ENCODE results near the gene NUDT8. TPM values are rescaled to one million over a fixed set of nuclear protein-coding genes. Genes with fewer than 3 reads are reported as not detected.

The NUDT8 gene
- total and polyA plus RNA-seq, 4 donors: 4.1 to 9.5 (median 5.7) TPM

GRCh38 chr11:67667490-67668191 is 37.9 kb upstream of the NUDT8 start:
- H3K4me3 ChIP-seq (ENCODE audit: low read length in 2 of 2): no peak overlapping the region
- no peaks in the 10 kb centered on the region for H3K4me1 ChIP-seq (ENCODE audit: control insufficient read depth in 1 of 2, insufficient read depth in 2 of 2, low read length in 2 of 2)
- ATAC-seq (ENCODE audit: low FRiP score) (no peak), DNase-seq (no peak)
- H3K27me3 ChIP-seq (ENCODE audit: control insufficient read depth in 1 of 2, insufficient read depth in 2 of 2, low read length in 1 of 2): no peaks in the 10 kb centered on the region
- H3K9me3 ChIP-seq (ENCODE audit: control insufficient read depth, low read length): no peaks in the 10 kb centered on the region
- intact Hi-C loops (cut with DNase I): no loop called here
- no peak overlapping the region for H3K27ac ChIP-seq (ENCODE audit: low read depth in 1 of 2, low read length in 2 of 2)
- no peaks in the 10 kb centered on the region for H3K36me3 ChIP-seq (ENCODE audit: control insufficient read depth in 1 of 2, insufficient read depth in 2 of 2, low read length in 1 of 2)
- WGBS, 2 donors: 78 to 81% methylated on average over 25 to 26 of the region's 26 CpGs

- DNase-seq (no peak), ATAC-seq (ENCODE audit: low FRiP score) (no peak)
- no peak overlapping the region for H3K27ac ChIP-seq (ENCODE audit: low read depth in 1 of 2, low read length in 2 of 2)
- H3K36me3 ChIP-seq (ENCODE audit: control insufficient read depth in 1 of 2, insufficient read depth in 2 of 2, low read length in 1 of 2): no peaks in the 10 kb centered on the region
- H3K4me1 ChIP-seq (ENCODE audit: control insufficient read depth in 1 of 2, insufficient read depth in 2 of 2, low read length in 2 of 2): no peaks in the 10 kb centered on the region
- WGBS, 2 donors: 75 to 77% methylated on average over 19 to 20 of the region's 20 CpGs
- no peaks in the 10 kb centered on the region for H3K9me3 ChIP-seq (ENCODE audit: control insufficient read depth, low read length)
- no peaks in the 10 kb centered on the region for H3K27me3 ChIP-seq (ENCODE audit: control insufficient read depth in 1 of 2, insufficient read depth in 2 of 2, low read length in 1 of 2)
- intact Hi-C loops (cut with DNase I): no loop called here
- H3K4me3 ChIP-seq (ENCODE audit: low read length in 2 of 2): no peak overlapping the region
Measured at GRCh38 chr11:67666676-67667489, 37.1 kb upstream of the NUDT8 start.

GRCh38 chr11:67666303-67666645 is 36.5 kb upstream of the NUDT8 start:
- ATAC-seq (ENCODE audit: low FRiP score): no peak

GRCh38 chr11:67665541-67666302 is 36.0 kb upstream of the NUDT8 start:
- WGBS, 2 donors: 81 to 82% methylated on average over 24 of the region's 24 CpGs
- Histone ChIP-seq H3K9me3 (ENCODE audit: control insufficient read depth, low read length) (no peaks in the 10 kb centered on the region), H3K4me1 (ENCODE audit: control insufficient read depth in 1 of 2, insufficient read depth in 2 of 2, low read length in 2 of 2) (no peaks in the 10 kb centered on the region), H3K27me3 (ENCODE audit: control insufficient read depth in 1 of 2, insufficient read depth in 2 of 2, low read length in 1 of 2) (no peaks in the 10 kb centered on the region), H3K4me3 (ENCODE audit: low read length in 2 of 2) (no peak overlapping the region), H3K27ac (ENCODE audit: low read depth in 1 of 2, low read length in 2 of 2) (no peak overlapping the region), H3K36me3 (ENCODE audit: control insufficient read depth in 1 of 2, insufficient read depth in 2 of 2, low read length in 1 of 2) (no peaks in the 10 kb centered on the region)
- intact Hi-C loops (cut with DNase I): no loop called here
- ATAC-seq (ENCODE audit: low FRiP score) (no peak), DNase-seq (no peak)

More at GRCh38 chr11:67666303-67666645, 36.5 kb upstream of the NUDT8 start:
- H3K27me3 ChIP-seq (ENCODE audit: control insufficient read depth in 1 of 2, insufficient read depth in 2 of 2, low read length in 1 of 2): no peaks in the 10 kb centered on the region
- no peak overlapping the region for H3K27ac ChIP-seq (ENCODE audit: low read depth in 1 of 2, low read length in 2 of 2)
- WGBS, 2 donors: 90 to 94% methylated on average over 11 of the region's 11 CpGs
- H3K36me3 ChIP-seq (ENCODE audit: control insufficient read depth in 1 of 2, insufficient read depth in 2 of 2, low read length in 1 of 2): no peaks in the 10 kb centered on the region
- H3K4me3 ChIP-seq (ENCODE audit: low read length in 2 of 2): no peak overlapping the region
- no peaks in the 10 kb centered on the region for H3K4me1 ChIP-seq (ENCODE audit: control insufficient read depth in 1 of 2, insufficient read depth in 2 of 2, low read length in 2 of 2)
- no peaks in the 10 kb centered on the region for H3K9me3 ChIP-seq (ENCODE audit: control insufficient read depth, low read length)
- no peak for DNase-seq
- intact Hi-C loops (cut with DNase I): no loop called here

- Histone ChIP-seq H3K4me3 (ENCODE audit: low read length in 2 of 2) (no peak overlapping the region), H3K36me3 (ENCODE audit: control insufficient read depth in 1 of 2, insufficient read depth in 2 of 2, low read length in 1 of 2) (no peaks in the 10 kb centered on the region), H3K9me3 (ENCODE audit: control insufficient read depth, low read length) (no peaks in the 10 kb centered on the region), H3K27ac (ENCODE audit: low read depth in 1 of 2, low read length in 2 of 2) (no peak overlapping the region), H3K4me1 (ENCODE audit: control insufficient read depth in 1 of 2, insufficient read depth in 2 of 2, low read length in 2 of 2) (no peaks in the 10 kb centered on the region), H3K27me3 (ENCODE audit: control insufficient read depth in 1 of 2, insufficient read depth in 2 of 2, low read length in 1 of 2) (no peaks in the 10 kb centered on the region)
- no peak for DNase-seq
- intact Hi-C loops (cut with DNase I): loop anchor here in 1 of 2 donors (5.0 kb wide), 1 partner anchor 88 kb away; no protein-coding TSS in a partner anchor
- WGBS, 2 donors: 90 to 91% methylated on average over 31 to 33 of the region's 33 CpGs
- no peak for ATAC-seq (ENCODE audit: low FRiP score)
Measured at GRCh38 chr11:67664696-67665540, 35.2 kb upstream of the NUDT8 start.

GRCh38 chr11:67664213-67664585 is 34.5 kb upstream of the NUDT8 start:
- Histone ChIP-seq H3K36me3 (ENCODE audit: control insufficient read depth in 1 of 2, insufficient read depth in 2 of 2, low read length in 1 of 2) (no peaks in the 10 kb centered on the region), H3K9me3 (ENCODE audit: control insufficient read depth, low read length) (no peaks in the 10 kb centered on the region), H3K4me1 (ENCODE audit: control insufficient read depth in 1 of 2, insufficient read depth in 2 of 2, low read length in 2 of 2) (no peaks in the 10 kb centered on the region), H3K27me3 (ENCODE audit: control insufficient read depth in 1 of 2, insufficient read depth in 2 of 2, low read length in 1 of 2) (no peaks in the 10 kb centered on the region), H3K4me3 (ENCODE audit: low read length in 2 of 2) (no peak overlapping the region), H3K27ac (ENCODE audit: low read depth in 1 of 2, low read length in 2 of 2) (no peak overlapping the region)
- intact Hi-C loops (cut with DNase I): loop anchor here in 1 of 2 donors (5.0 kb wide), 1 partner anchor 87 kb away; no protein-coding TSS in a partner anchor
- WGBS, 2 donors: 87 to 91% methylated on average over 16 of the region's 16 CpGs
- ATAC-seq (ENCODE audit: low FRiP score) (no peak), DNase-seq (no peak)

GRCh38 chr11:67663532-67664212 is 33.9 kb upstream of the NUDT8 start:
- no peak for ATAC-seq (ENCODE audit: low FRiP score)
- no peaks in the 10 kb centered on the region for H3K4me1 ChIP-seq (ENCODE audit: control insufficient read depth in 1 of 2, insufficient read depth in 2 of 2, low read length in 2 of 2)
- DNase-seq: no peak
- H3K36me3 ChIP-seq (ENCODE audit: control insufficient read depth in 1 of 2, insufficient read depth in 2 of 2, low read length in 1 of 2): no peaks in the 10 kb centered on the region
- H3K27me3 ChIP-seq (ENCODE audit: control insufficient read depth in 1 of 2, insufficient read depth in 2 of 2, low read length in 1 of 2): no peaks in the 10 kb centered on the region
- intact Hi-C loops (cut with DNase I): loop anchor here in 1 of 2 donors (5.0 kb wide), 1 partner anchor 86 kb away; no protein-coding TSS in a partner anchor
- no peak overlapping the region for H3K4me3 ChIP-seq (ENCODE audit: low read length in 2 of 2)
- H3K27ac ChIP-seq (ENCODE audit: low read depth in 1 of 2, low read length in 2 of 2): no peak overlapping the region
- no peaks in the 10 kb centered on the region for H3K9me3 ChIP-seq (ENCODE audit: control insufficient read depth, low read length)
- 91 to 93% methylated on average over 22 of the region's 22 CpGs for WGBS, 2 donors
